IMR-90 (cell line): ENCODE measurements around the gene DGKB. TPM values are rescaled to one million over a fixed set of nuclear protein-coding genes. Genes with fewer than 3 reads are reported as not detected.

Experiments used
- ATAC-seq: fragments of 200-7000 bp; cut with Tn5 transposase; 2 replicates; pipeline ENCODE4 v1.9.1; 2020; ENCODE audit warnings: low read depth, mild to moderate bottlenecking, moderate library complexity
- BruUV-seq: library from RNA; stranded (reverse); fragments of 400-500 nt; replicated peaks from 2 replicates; lab custom pipeline; 2021; lab: Mats Ljungman, UMichigan
- CTCF ChIA-PET: fragments of 300-600 bp; formaldehyde crosslinking; extraction: SDS; loops from one replicate; lab custom pipeline; 2021; ENCODE audit warnings: antibody characterized with exemption; lab: Yijun Ruan, JAX
- POLR2A ChIA-PET: fragments of 300-600 bp; sonication (Branson Sonifier 250); formaldehyde crosslinking; loops from one replicate; lab custom pipeline; 2022; ENCODE audit warnings: antibody characterized with exemption; ENCODE audit not compliant: unreplicated experiment; lab: Charles Lee
- DNase-seq: peaks from one replicate; pipeline ENCODE4 v3.0.0; 2013
- H2AFZ ChIP-seq: replicated peaks from 2 replicates; pipeline ENCODE3; 2013; ENCODE audit warnings: low read length, mild to moderate bottlenecking; ENCODE audit not compliant: poor library complexity
- H2AK5ac ChIP-seq: 2 replicates; pipeline ENCODE4 v1.6.1; 2013; ENCODE audit warnings: low read depth, low read length, inconsistent platforms
- H2AK9ac ChIP-seq: replicated peaks from 2 replicates; pipeline ENCODE3; 2013; ENCODE audit warnings: mild to moderate bottlenecking, low read depth, low read length, moderate library complexity; ENCODE audit not compliant: poor library complexity
- H2BK120ac ChIP-seq: 2 replicates; pipeline ENCODE4 v1.6.1; 2013; ENCODE audit warnings: low read depth, low read length, inconsistent platforms
- H2BK15ac ChIP-seq: 3 replicates; pipeline ENCODE4 v1.6.1; 2013; ENCODE audit warnings: low read depth, low read length, inconsistent platforms
- H2BK20ac ChIP-seq: 2 replicates; pipeline ENCODE4 v1.6.1; 2013; ENCODE audit warnings: low read depth, mild to moderate bottlenecking, inconsistent platforms, low read length, moderate library complexity
- H2BK5ac ChIP-seq: 2 replicates; pipeline ENCODE4 v1.6.1; 2013; ENCODE audit warnings: mild to moderate bottlenecking, low read depth, low read length, inconsistent platforms; ENCODE audit not compliant: poor library complexity, severe bottlenecking
- H3K14ac ChIP-seq: replicated peaks from 2 replicates; pipeline ENCODE4 v1.6.1; 2013; ENCODE audit warnings: low read depth, low read length, inconsistent platforms
- H3K18ac ChIP-seq: 2 replicates; pipeline ENCODE4 v1.6.1; 2013; ENCODE audit warnings: low read depth, low read length, control low read depth
- H3K23ac ChIP-seq: 2 replicates; pipeline ENCODE4 v1.6.1; 2013; ENCODE audit warnings: low read depth, low read length, inconsistent platforms
- H3K27ac ChIP-seq: 2 replicates; pipeline ENCODE4 v1.5.1; 2013; ENCODE audit warnings: mild to moderate bottlenecking, control low read depth, low read length; ENCODE audit not compliant: insufficient read depth
- H3K27me3 ChIP-seq: 2 replicates; pipeline ENCODE4 v1.6.1; 2013; ENCODE audit warnings: low read length; ENCODE audit not compliant: control insufficient read depth, insufficient read depth
- H3K36me3 ChIP-seq: 2 replicates; pipeline ENCODE4 v1.6.1; 2013; ENCODE audit warnings: low read length, mixed read lengths; ENCODE audit not compliant: control insufficient read depth, insufficient read depth
- H3K4ac ChIP-seq: 2 replicates; pipeline ENCODE4 v1.6.1; 2013; ENCODE audit warnings: low read depth, low read length, inconsistent platforms
- H3K4me1 ChIP-seq: 2 replicates; pipeline ENCODE4 v1.6.1; 2013; ENCODE audit warnings: low read length, mixed read lengths; ENCODE audit not compliant: control insufficient read depth, insufficient read depth
- H3K4me2 ChIP-seq: 2 replicates; pipeline ENCODE4 v1.6.1; 2013; ENCODE audit warnings: low read depth, mild to moderate bottlenecking, control low read depth, low read length, moderate library complexity
- H3K4me3 ChIP-seq: 2 replicates; pipeline ENCODE4 v1.5.1; 2013; ENCODE audit warnings: low read depth, mild to moderate bottlenecking, control low read depth, low read length, moderate library complexity; ENCODE audit not compliant: insufficient read depth
- H3K56ac ChIP-seq: 2 replicates; pipeline ENCODE4 v1.6.1; 2013; ENCODE audit warnings: low read length, inconsistent platforms; ENCODE audit not compliant: insufficient read depth; ENCODE audit errors: extremely low read depth
- H3K79me1 ChIP-seq, 2 experiments: 2 replicates each; pipeline ENCODE4 v1.6.1; 2013; ENCODE audit warnings: low read length in 2 of 2, inconsistent platforms in 1 of 2, low read depth in 1 of 2
- H3K9ac ChIP-seq: 2 replicates; pipeline ENCODE4 v1.6.1; 2013; ENCODE audit warnings: low read depth, low read length, control low read depth
- H3K9me1 ChIP-seq: 2 replicates; pipeline ENCODE4 v1.6.1; 2013; ENCODE audit warnings: low read length, inconsistent platforms; ENCODE audit not compliant: insufficient read depth
- H3K9me3 ChIP-seq: 2 replicates; pipeline ENCODE4 v1.6.1; 2013; ENCODE audit warnings: low read length; ENCODE audit not compliant: control insufficient read depth, insufficient read depth
- H4K20me1 ChIP-seq: 2 replicates; pipeline ENCODE4 v1.6.1; 2013; ENCODE audit warnings: low read length, inconsistent platforms; ENCODE audit not compliant: insufficient read depth
- H4K5ac ChIP-seq: 2 replicates; pipeline ENCODE4 v1.6.1; 2013; ENCODE audit warnings: mild to moderate bottlenecking, low read depth, low read length, control low read depth
- H4K8ac ChIP-seq, 2 experiments: 2 replicates each; pipeline ENCODE4 v1.6.1; 2013; ENCODE audit warnings: low read depth in 2 of 2, low read length in 2 of 2, control low read depth in 1 of 2, inconsistent platforms in 1 of 2
- H4K91ac ChIP-seq: 2 replicates; pipeline ENCODE4 v1.6.1; 2013; ENCODE audit warnings: low read depth, low read length, inconsistent platforms; ENCODE audit not compliant: insufficient read depth
- BHLHE40 ChIP-seq: fragments of 150-350 bp; IDR thresholded peaks from 2 replicates; pipeline ENCODE4 v1.6.1; 2016; ENCODE audit warnings: mild to moderate bottlenecking, low read depth, low read length
- CEBPB ChIP-seq: IDR thresholded peaks from 2 replicates; pipeline ENCODE4 v1.6.1; 2012; ENCODE audit warnings: low read depth, low read length, improper control_type of control experiment
- CHD1 ChIP-seq: IDR thresholded peaks from 2 replicates; pipeline ENCODE4 v1.6.1; 2012; ENCODE audit warnings: low read depth, low read length, improper control_type of control experiment
- FOS ChIP-seq: fragments of 150-350 bp; IDR thresholded peaks from 2 replicates; pipeline ENCODE4 v1.6.1; 2016; ENCODE audit warnings: low read depth, low read length
- MAFK ChIP-seq: IDR thresholded peaks from 2 replicates; pipeline ENCODE4 v1.6.1; 2012; ENCODE audit warnings: low read depth, low read length, improper control_type of control experiment
- MXI1 ChIP-seq: IDR thresholded peaks from 2 replicates; pipeline ENCODE4 v1.6.1; 2012; ENCODE audit warnings: low read depth, mild to moderate bottlenecking, low read length, moderate library complexity, borderline replicate concordance
- NFE2L2 ChIP-seq: fragments of 150-350 bp; IDR thresholded peaks from 2 replicates; pipeline ENCODE4 v1.6.1; 2016; ENCODE audit warnings: low read depth, mild to moderate bottlenecking, low read length
- POLR2A ChIP-seq: IDR thresholded peaks from 2 replicates; pipeline ENCODE4 v1.6.1; 2012; ENCODE audit warnings: mild to moderate bottlenecking, low read depth, low read length
- RAD21 ChIP-seq: IDR thresholded peaks from 2 replicates; pipeline ENCODE4 v1.6.1; 2012; ENCODE audit warnings: low read length, improper control_type of control experiment
- RCOR1 ChIP-seq: IDR thresholded peaks from 2 replicates; pipeline ENCODE4 v1.6.1; 2012; ENCODE audit warnings: mild to moderate bottlenecking, low read length, improper control_type of control experiment; ENCODE audit not compliant: insufficient replicate concordance
- RFX5 ChIP-seq: IDR thresholded peaks from 2 replicates; pipeline ENCODE4 v1.8.0; 2012; ENCODE audit warnings: low read depth, mild to moderate bottlenecking, low read length, moderate library complexity
- SMC3 ChIP-seq: fragments of 150-350 bp; IDR thresholded peaks from 2 replicates; pipeline ENCODE4 v1.6.1; 2016; ENCODE audit warnings: low read depth, mild to moderate bottlenecking, antibody characterized with exemption, low read length, moderate library complexity
- WGBS, 2 experiments: methylation state at CpG; one replicate each; pipeline versions ENCODE4 v1.1.5 to v1.1.7; 2013; ENCODE audit warnings: missing lambda C conversion rate in 2 of 2; ENCODE audit not compliant: insufficient read length in 1 of 2; ENCODE audit errors: extremely low coverage in 2 of 2; 5-methylcytosine and 5-hydroxymethylcytosine counted together
- dilution Hi-C: fragments of 300-500 bp; cut with HindIII; formaldehyde crosslinking; loops from one replicate; pipeline ENCODE4 v1.14.3; 2018; ENCODE audit warnings: low sequenced_read_pairs; ENCODE audit not compliant: unreplicated experiment
- in situ Hi-C: fragments of 300-500 bp; cut with MboI; formaldehyde crosslinking; loops from 3 replicates; pipeline ENCODE4 v1.14.3; 2019; ENCODE audit warnings: low sequenced_read_pairs, inconsistent platforms, mixed read lengths
- intact Hi-C: fragments of 100-400 bp; cut with micrococcal nuclease; formaldehyde crosslinking; loops from 2 replicates; pipeline ENCODE4 v1.10.0; 2022
- polyA plus RNA-seq, 3 experiments: library from polyadenylated mRNA; depleted of rRNA; stranded (reverse); fragments of >200 nt; gene quantifications; 2 replicates each; pipeline ENCODE4 v1.2.3, GENCODE V29; 2012; ENCODE audit warnings: low replicate concordance in 1 of 3
- total RNA-seq: library from RNA; depleted of rRNA; stranded (reverse); fragments of >200 nt; gene quantifications from 2 replicates; pipeline ENCODE4 v1.2.3, GENCODE V29; 2012
- TF ChIP-seq, protein P1 (sequence below): fragments of 150-350 bp; IDR thresholded peaks from 2 replicates; pipeline ENCODE4 v1.6.1; 2016; ENCODE audit warnings: low read depth, mild to moderate bottlenecking, low read length, moderate library complexity, borderline replicate concordance
- TF ChIP-seq, protein P2 (sequence below): fragments of 150-350 bp; IDR thresholded peaks from 2 replicates; pipeline ENCODE4 v1.6.1; 2017; ENCODE audit warnings: mild to moderate bottlenecking, antibody characterized with exemption, low read length, low read depth
- TF ChIP-seq, protein P3 (sequence below): conservative IDR thresholded peaks from 2 replicates; pipeline ENCODE4 v1.5.1; 2012; ENCODE audit warnings: mild to moderate bottlenecking, low read depth, low read length, improper control_type of control experiment

The DGKB gene
- total and polyA plus RNA-seq, 2 of the 4 experiments (the other 2 are of a cell fraction): not detected

DNA sequence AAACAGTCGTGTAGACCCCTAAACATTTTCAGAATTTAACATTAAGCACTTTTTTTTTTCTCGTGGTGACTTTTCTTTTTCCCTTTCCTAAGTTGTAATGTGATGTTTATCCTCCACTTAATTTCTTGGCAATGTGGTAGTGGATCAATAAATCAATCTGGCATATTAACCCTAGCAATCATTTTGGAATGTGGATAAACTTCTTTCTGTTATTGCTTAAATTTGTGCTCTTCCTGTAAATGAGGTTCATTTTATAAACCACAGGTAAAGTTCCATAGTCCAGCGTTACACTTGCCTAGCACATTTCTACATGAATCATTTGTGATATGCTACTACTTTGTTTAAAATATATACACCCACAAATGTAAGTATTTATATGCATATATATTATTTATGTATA, 665.7 kb downstream of the DGKB start:
- no TSS peak for BruUV-seq

More for the DNA sequence above, 665.7 kb downstream of the DGKB start:
- Histone ChIP-seq H4K8ac (no peak overlapping the region), H2AK9ac (no peak overlapping the region), H3K27ac (no peak overlapping the region), H3K4ac (no peak overlapping the region), H3K4me1 (peaks cover 2% of the 10 kb centered on the region; the same call in 1 of the 2 replicates), H3K18ac (no peak overlapping the region), H4K91ac (no peak overlapping the region), H3K9me1 (no peaks in the 10 kb centered on the region), H3K4me3 (no peak overlapping the region), H2BK120ac (no peak overlapping the region), H3K9me3 (no peaks in the 10 kb centered on the region), H3K56ac (no peak overlapping the region), H2BK20ac (no peak overlapping the region), H3K9ac (no peak overlapping the region), H2BK15ac (no peak overlapping the region), H3K23ac (no peak overlapping the region), H3K27me3 (no peaks in the 10 kb centered on the region), H2BK5ac (no peak overlapping the region), H3K36me3 (no peaks in the 10 kb centered on the region), H3K79me1 (no peaks in the 10 kb centered on the region), H2AFZ (no peak overlapping the region), H3K4me2 (no peak overlapping the region), H4K20me1 (no peaks in the 10 kb centered on the region), H2AK5ac (no peak overlapping the region), H4K5ac (no peak overlapping the region), H3K14ac (no peak overlapping the region)
- CTCF ChIA-PET: interaction anchor here (0.7 kb wide), 1 partner anchor 10 kb away, joined by 3 read pairs; no protein-coding TSS in a partner anchor
- ATAC-seq (no peak), DNase-seq (no peak)
- TF ChIP-seq RAD21 (no peak), NFE2L2 (no peak), RCOR1 (no peak), SMC3 (no peak), CHD1 (no peak), RFX5 (no peak), MAFK (no peak), FOS (no peak), POLR2A (no peak), CEBPB (no peak), MXI1 (no peak), BHLHE40 (no peak)
- TF ChIP-seq, protein P1, sequence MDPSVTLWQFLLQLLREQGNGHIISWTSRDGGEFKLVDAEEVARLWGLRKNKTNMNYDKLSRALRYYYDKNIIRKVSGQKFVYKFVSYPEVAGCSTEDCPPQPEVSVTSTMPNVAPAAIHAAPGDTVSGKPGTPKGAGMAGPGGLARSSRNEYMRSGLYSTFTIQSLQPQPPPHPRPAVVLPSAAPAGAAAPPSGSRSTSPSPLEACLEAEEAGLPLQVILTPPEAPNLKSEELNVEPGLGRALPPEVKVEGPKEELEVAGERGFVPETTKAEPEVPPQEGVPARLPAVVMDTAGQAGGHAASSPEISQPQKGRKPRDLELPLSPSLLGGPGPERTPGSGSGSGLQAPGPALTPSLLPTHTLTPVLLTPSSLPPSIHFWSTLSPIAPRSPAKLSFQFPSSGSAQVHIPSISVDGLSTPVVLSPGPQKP: no peak
- TF ChIP-seq, protein P2, sequence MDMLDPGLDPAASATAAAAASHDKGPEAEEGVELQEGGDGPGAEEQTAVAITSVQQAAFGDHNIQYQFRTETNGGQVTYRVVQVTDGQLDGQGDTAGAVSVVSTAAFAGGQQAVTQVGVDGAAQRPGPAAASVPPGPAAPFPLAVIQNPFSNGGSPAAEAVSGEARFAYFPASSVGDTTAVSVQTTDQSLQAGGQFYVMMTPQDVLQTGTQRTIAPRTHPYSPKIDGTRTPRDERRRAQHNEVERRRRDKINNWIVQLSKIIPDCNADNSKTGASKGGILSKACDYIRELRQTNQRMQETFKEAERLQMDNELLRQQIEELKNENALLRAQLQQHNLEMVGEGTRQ: no peak
- TF ChIP-seq, protein P3, sequence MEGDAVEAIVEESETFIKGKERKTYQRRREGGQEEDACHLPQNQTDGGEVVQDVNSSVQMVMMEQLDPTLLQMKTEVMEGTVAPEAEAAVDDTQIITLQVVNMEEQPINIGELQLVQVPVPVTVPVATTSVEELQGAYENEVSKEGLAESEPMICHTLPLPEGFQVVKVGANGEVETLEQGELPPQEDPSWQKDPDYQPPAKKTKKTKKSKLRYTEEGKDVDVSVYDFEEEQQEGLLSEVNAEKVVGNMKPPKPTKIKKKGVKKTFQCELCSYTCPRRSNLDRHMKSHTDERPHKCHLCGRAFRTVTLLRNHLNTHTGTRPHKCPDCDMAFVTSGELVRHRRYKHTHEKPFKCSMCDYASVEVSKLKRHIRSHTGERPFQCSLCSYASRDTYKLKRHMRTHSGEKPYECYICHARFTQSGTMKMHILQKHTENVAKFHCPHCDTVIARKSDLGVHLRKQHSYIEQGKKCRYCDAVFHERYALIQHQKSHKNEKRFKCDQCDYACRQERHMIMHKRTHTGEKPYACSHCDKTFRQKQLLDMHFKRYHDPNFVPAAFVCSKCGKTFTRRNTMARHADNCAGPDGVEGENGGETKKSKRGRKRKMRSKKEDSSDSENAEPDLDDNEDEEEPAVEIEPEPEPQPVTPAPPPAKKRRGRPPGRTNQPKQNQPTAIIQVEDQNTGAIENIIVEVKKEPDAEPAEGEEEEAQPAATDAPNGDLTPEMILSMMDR: no peak
- WGBS, 2 experiments: no CpG with 5 or more reads among the region's 3 CpGs
- POLR2A ChIA-PET: no interaction called here
- intact Hi-C loops (no loop called here), dilution Hi-C loops (no loop called here), in situ Hi-C loops (no loop called here)
